ACHN (cell line): ENCODE measurements around the gene EHBP1.
A peak's percentile ranks its signal among the peaks of the same experiment; 100 is the strongest.

Source experiments
- DNase-seq: peaks from one replicate; pipeline ENCODE4 v3.0.0-alpha.2; 2015
- in situ Hi-C: cut with HindIII; loops from 2 replicates; pipeline ENCODE4 v1.10.0; 2017; ENCODE audit warnings: low sequenced_read_pairs, low pct_ligation_motif_present, low pct_unique_long_range_greater_than_20kb

The EHBP1 gene

GRCh38 chr2:62800618-62801017 is 95.1 kb downstream of the EHBP1 start:
- DNase-seq, result peak; percentile 9
- in situ Hi-C loops, result no loop called here

- in situ Hi-C loops, result no loop called here
- DNase-seq, result no peak
Observed at GRCh38 chr2:62801110-62801509, 95.6 kb downstream of the EHBP1 start.

- in situ Hi-C loops, result no loop called here
- peak; percentile 77 for DNase-seq
Observed at GRCh38 chr2:62801814-62802523, 96.5 kb downstream of the EHBP1 start.

GRCh38 chr2:62803961-62804360 is 98.4 kb downstream of the EHBP1 start:
- in situ Hi-C loops, result no loop called here
- no peak for DNase-seq

- no peak for DNase-seq
- in situ Hi-C loops, result no loop called here
Observed at GRCh38 chr2:62806231-62806630, 100.7 kb downstream of the EHBP1 start.

- in situ Hi-C loops, result no loop called here
- DNase-seq, result no peak
Observed at GRCh38 chr2:62808554-62808953, 103.0 kb downstream of the EHBP1 start.

GRCh38 chr2:62811086-62811485 is 105.6 kb downstream of the EHBP1 start:
- in situ Hi-C loops, result no loop called here
- DNase-seq, result no peak

- in situ Hi-C loops, result no loop called here
- DNase-seq, result no peak
Observed at GRCh38 chr2:62811972-62812371, 106.5 kb downstream of the EHBP1 start.

GRCh38 chr2:62812921-62813825 is 107.7 kb downstream of the EHBP1 start:
- in situ Hi-C loops, result no loop called here
- DNase-seq, result no peak

GRCh38 chr2:62814123-62814522 is 108.6 kb downstream of the EHBP1 start:
- in situ Hi-C loops, result no loop called here
- DNase-seq, result peak; percentile 32

GRCh38 chr2:62817348-62817747 is 111.8 kb downstream of the EHBP1 start:
- DNase-seq, result no peak
- in situ Hi-C loops, result no loop called here

- DNase-seq, result peak; percentile 36
- in situ Hi-C loops, result no loop called here
Observed at GRCh38 chr2:62817995-62818713, 112.6 kb downstream of the EHBP1 start.

GRCh38 chr2:62822549-62822948 is 117.0 kb downstream of the EHBP1 start:
- in situ Hi-C loops, result no loop called here
- DNase-seq, result peak; percentile 82

- DNase-seq, result no peak
- in situ Hi-C loops, result no loop called here
Observed at GRCh38 chr2:62824388-62824787, 118.9 kb downstream of the EHBP1 start.

- in situ Hi-C loops, result no loop called here
- DNase-seq, result peak; percentile 82
Observed at GRCh38 chr2:62826141-62826540, 120.6 kb downstream of the EHBP1 start.

- no peak for DNase-seq
- in situ Hi-C loops, result no loop called here
Observed at GRCh38 chr2:62826953-62827675, 121.6 kb downstream of the EHBP1 start.

GRCh38 chr2:62831729-62832128 is 126.2 kb downstream of the EHBP1 start:
- DNase-seq, result peak; percentile 15
- in situ Hi-C loops, result no loop called here

- no peak for DNase-seq
- in situ Hi-C loops, result no loop called here
Observed at GRCh38 chr2:62844311-62845090, 139.0 kb downstream of the EHBP1 start.
